Renal cortical epithelial cell (primary cell): Measurements from ENCODE around the gene FAM83F. TPM values are rescaled to one million over a fixed set of nuclear protein-coding genes. Genes with fewer than 3 reads are reported as not detected.
"Not testable (repeated sequence)": the region's sequence is repeated elsewhere in the genome, so short reads cannot be mapped to it uniquely, and the experiment has no call there.

Experiments
- DNase-seq: peaks from one replicate; pipeline ENCODE4 v3.0.0-alpha.2; 2011; ENCODE audit warnings: low read depth
- total RNA-seq: library from RNA; depleted of rRNA; stranded (reverse); fragments of >200 nt; gene quantifications from 2 replicates; pipeline ENCODE4 v1.2.3, GENCODE V29; 2014

FAM83F gene
- total RNA-seq, 1 donor from 2014 or later, result 4.6 TPM

- not testable (repeated sequence) for DNase-seq
These were observed 1.9 kb upstream of the FAM83F start for GRCh38 chr22:39992894-39993293.

GRCh38 chr22:39994041-39994565, 651 bp upstream of the FAM83F start:
- no peak for DNase-seq

GRCh38 chr22:39995393-39996252, 869 bp downstream of the FAM83F start:
- no peak for DNase-seq

GRCh38 chr22:39996732-39997131, 2.0 kb downstream of the FAM83F start:
- DNase-seq, result peak; percentile 58

- no peak for DNase-seq
These were observed 2.7 kb downstream of the FAM83F start for GRCh38 chr22:39997421-39997820.

GRCh38 chr22:39997939-39998726, 3.4 kb downstream of the FAM83F start:
- peak; percentile 88 for DNase-seq

- peak; percentile 84 for DNase-seq
These were observed 4.5 kb downstream of the FAM83F start for GRCh38 chr22:39999144-39999757.

- DNase-seq, result no peak
These were observed 5.4 kb downstream of the FAM83F start for GRCh38 chr22:40000171-40000570.

- DNase-seq, result no peak
These were observed 6.4 kb downstream of the FAM83F start for GRCh38 chr22:40001106-40001505.

- DNase-seq, result no peak
These were observed 7.2 kb downstream of the FAM83F start for GRCh38 chr22:40001800-40002577.

- no peak for DNase-seq
These were observed 8.4 kb downstream of the FAM83F start for GRCh38 chr22:40002935-40003715.

GRCh38 chr22:40004836-40005235, 10.1 kb downstream of the FAM83F start:
- DNase-seq, result no peak

- no peak for DNase-seq
These were observed 11.9 kb downstream of the FAM83F start for GRCh38 chr22:40006641-40007040.

- DNase-seq, result no peak
These were observed 13.3 kb downstream of the FAM83F start for GRCh38 chr22:40007853-40008710.

- no peak for DNase-seq
These were observed 14.1 kb downstream of the FAM83F start for GRCh38 chr22:40008726-40009291.

- DNase-seq, result no peak
These were observed 14.6 kb downstream of the FAM83F start for GRCh38 chr22:40009292-40009774.

- DNase-seq, result no peak
These were observed 15.4 kb downstream of the FAM83F start for GRCh38 chr22:40009951-40010671.

- no peak for DNase-seq
These were observed 16.0 kb downstream of the FAM83F start for GRCh38 chr22:40010746-40011145.
